Endodermal cell (in vitro differentiated cells): ENCODE results near the gene COL21A1. TPM values are rescaled to one million over a fixed set of nuclear protein-coding genes. Genes with fewer than 3 reads are reported as not detected.

Experiments
- DNase-seq: peaks from one replicate; pipeline ENCODE4 v3.0.0-alpha.2; 2017
- H3K27ac ChIP-seq: 2 replicates; pipeline ENCODE4 v1.5.1; 2013; ENCODE audit warnings: mild to moderate bottlenecking, low read depth, low read length, moderate library complexity
- H3K27me3 ChIP-seq: 2 replicates; pipeline ENCODE4 v1.6.1; 2013; ENCODE audit warnings: mild to moderate bottlenecking, low read length, moderate library complexity; ENCODE audit not compliant: insufficient read depth, control insufficient read depth, poor library complexity, severe bottlenecking
- H3K36me3 ChIP-seq: 2 replicates; pipeline ENCODE4 v1.7.0; 2013; ENCODE audit warnings: mild to moderate bottlenecking, low read length, moderate library complexity; ENCODE audit not compliant: control insufficient read depth, insufficient read depth
- H3K4me1 ChIP-seq: one replicate; pipeline ENCODE4 v1.7.0; 2013; ENCODE audit warnings: low read length; ENCODE audit not compliant: control insufficient read depth, insufficient read depth
- H3K4me3 ChIP-seq: 2 replicates; pipeline ENCODE4 v1.5.1; 2013; ENCODE audit warnings: mild to moderate bottlenecking, low read length, moderate library complexity
- H3K9ac ChIP-seq: 2 replicates; pipeline ENCODE4 v1.6.1; 2013; ENCODE audit warnings: mild to moderate bottlenecking, low read length, moderate library complexity; ENCODE audit not compliant: poor library complexity, severe bottlenecking; ENCODE audit errors: extremely low read depth
- H3K9me3 ChIP-seq: 2 replicates; pipeline ENCODE4 v1.6.1; 2013; ENCODE audit warnings: mild to moderate bottlenecking, low read length, moderate library complexity; ENCODE audit not compliant: control insufficient read depth
- H3K27ac Mint-ChIP-seq: 2 replicates; pipeline ENCODE4 v1.8.0; 2020; ENCODE audit warnings: mixed read lengths
- H3K27me3 Mint-ChIP-seq: 2 replicates; pipeline ENCODE4 v1.8.0; 2021; ENCODE audit warnings: mild to moderate bottlenecking, mixed read lengths; ENCODE audit not compliant: insufficient read depth
- H3K36me3 Mint-ChIP-seq: 2 replicates; pipeline ENCODE4 v1.8.0; 2020; ENCODE audit warnings: low read depth, mixed read lengths
- H3K4me1 Mint-ChIP-seq: 2 replicates; pipeline ENCODE4 v1.8.0; 2020; ENCODE audit warnings: mixed read lengths
- H3K4me3 Mint-ChIP-seq: 2 replicates; pipeline ENCODE4 v1.8.0; 2020; ENCODE audit warnings: mild to moderate bottlenecking, moderate library complexity, mixed read lengths
- H3K9me3 Mint-ChIP-seq: 2 replicates; pipeline ENCODE4 v1.8.0; 2020; ENCODE audit warnings: mild to moderate bottlenecking, mixed read lengths
- WGBS, 2 experiments: methylation state at CpG; one replicate each; pipeline versions ENCODE4 v1.1.5 to v1.1.7; 2013; ENCODE audit warnings: missing lambda C conversion rate in 2 of 2, mixed read lengths in 1 of 2; ENCODE audit not compliant: insufficient coverage in 1 of 2, insufficient read length in 1 of 2; 5-methylcytosine and 5-hydroxymethylcytosine counted together
- total RNA-seq, 2 donors: library from RNA; stranded (reverse); fragmentation: NEBNext Ultra II Directional in 1 of 2; extraction: Animal tissue kit (Norgen Biotek cat#: 25700) in 1 of 2; gene quantifications; 2 replicates in 1 of 2; 3 replicates in 1 of 2; pipeline ENCODE4 v1.2.1, GENCODE V29; 2021
- TF ChIP-seq, protein P1 (sequence below): fragments of 200-600 bp; sonication (generic); conservative IDR thresholded peaks from 2 replicates; pipeline ENCODE4 v1.5.0; 2021; ENCODE audit warnings: antibody characterized with exemption, mild to moderate bottlenecking

The COL21A1 gene
- total RNA-seq, 2 donors from 2014 or later = 0.71 to 1.9 TPM

DNA sequence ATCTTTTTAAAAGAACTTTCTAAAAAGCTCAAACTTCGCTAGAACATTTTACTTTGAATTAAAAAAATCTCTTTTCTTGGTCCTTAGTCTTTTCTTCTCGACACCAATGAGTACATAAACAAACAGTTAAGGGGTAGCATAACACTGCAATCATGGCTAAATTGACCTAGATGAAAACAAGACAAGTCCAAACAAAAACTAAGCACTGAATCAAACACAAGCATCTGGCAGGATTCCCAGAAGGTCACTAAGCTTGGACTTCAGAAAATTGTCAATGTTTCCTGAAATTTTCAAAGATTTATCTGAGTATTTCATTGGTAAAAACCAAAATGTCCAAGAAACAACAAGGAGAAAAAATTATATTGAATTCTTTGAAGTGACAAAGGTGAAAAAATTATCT, 5.0 kb downstream of the COL21A1 start:
- Histone ChIP-seq H3K4me1 (no peaks in the 10 kb centered on the region), H3K27me3 (peaks cover 12% of the 10 kb centered on the region), H3K4me3 (no peak overlapping the region), H3K27ac (no peak overlapping the region), H3K9me3 (no peaks in the 10 kb centered on the region), H3K36me3 (no peaks in the 10 kb centered on the region), H3K9ac (no peak overlapping the region)
- Mint-ChIP-seq H3K4me3 (no peak overlapping the region), H3K36me3 (no peaks in the 10 kb centered on the region), H3K27ac (no peak overlapping the region), H3K27me3 (peaks cover 19% of the 10 kb centered on the region), H3K9me3 (no peaks in the 10 kb centered on the region), H3K4me1 (no peaks in the 10 kb centered on the region)
- no peak for DNase-seq
- TF ChIP-seq, protein P1, sequence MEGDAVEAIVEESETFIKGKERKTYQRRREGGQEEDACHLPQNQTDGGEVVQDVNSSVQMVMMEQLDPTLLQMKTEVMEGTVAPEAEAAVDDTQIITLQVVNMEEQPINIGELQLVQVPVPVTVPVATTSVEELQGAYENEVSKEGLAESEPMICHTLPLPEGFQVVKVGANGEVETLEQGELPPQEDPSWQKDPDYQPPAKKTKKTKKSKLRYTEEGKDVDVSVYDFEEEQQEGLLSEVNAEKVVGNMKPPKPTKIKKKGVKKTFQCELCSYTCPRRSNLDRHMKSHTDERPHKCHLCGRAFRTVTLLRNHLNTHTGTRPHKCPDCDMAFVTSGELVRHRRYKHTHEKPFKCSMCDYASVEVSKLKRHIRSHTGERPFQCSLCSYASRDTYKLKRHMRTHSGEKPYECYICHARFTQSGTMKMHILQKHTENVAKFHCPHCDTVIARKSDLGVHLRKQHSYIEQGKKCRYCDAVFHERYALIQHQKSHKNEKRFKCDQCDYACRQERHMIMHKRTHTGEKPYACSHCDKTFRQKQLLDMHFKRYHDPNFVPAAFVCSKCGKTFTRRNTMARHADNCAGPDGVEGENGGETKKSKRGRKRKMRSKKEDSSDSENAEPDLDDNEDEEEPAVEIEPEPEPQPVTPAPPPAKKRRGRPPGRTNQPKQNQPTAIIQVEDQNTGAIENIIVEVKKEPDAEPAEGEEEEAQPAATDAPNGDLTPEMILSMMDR = no peak
- 63 to 83% methylated on average over 1 to 2 of the region's 2 CpGs for WGBS, 2 experiments

DNA sequence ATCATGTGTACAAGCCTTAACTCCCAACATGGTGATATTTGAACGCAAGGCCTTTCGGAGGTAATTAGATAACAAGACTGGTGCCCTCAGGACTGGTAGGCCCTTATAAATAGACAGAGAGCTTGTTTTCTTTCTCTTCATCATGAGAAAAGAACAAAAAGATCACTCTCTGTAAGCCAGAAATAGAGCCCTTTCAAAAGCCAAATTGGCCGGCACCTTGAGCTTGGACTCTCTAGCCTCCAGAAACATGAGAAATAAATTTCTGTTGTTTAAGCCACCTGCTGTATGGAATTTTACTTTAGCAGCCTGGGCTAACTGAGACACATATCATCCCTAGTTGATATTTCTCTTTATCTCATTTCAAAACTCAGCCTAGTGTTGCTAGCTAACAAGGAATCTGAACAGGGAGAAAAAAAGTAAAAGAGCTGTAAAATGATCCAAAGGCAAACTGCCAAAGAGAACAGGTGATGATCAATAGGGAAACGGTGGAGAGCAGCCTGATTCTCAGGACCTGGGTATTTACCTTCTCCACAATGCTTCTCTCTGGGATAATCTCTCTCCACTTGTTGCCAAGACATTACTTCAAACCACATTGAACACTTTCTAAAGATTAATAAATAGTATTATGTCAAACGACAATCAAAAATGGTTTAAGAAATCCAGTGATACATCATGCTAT, 6.1 kb downstream of the COL21A1 start:
- Histone ChIP-seq H3K36me3 (no peaks in the 10 kb centered on the region), H3K9ac (no peak overlapping the region), H3K4me1 (no peaks in the 10 kb centered on the region), H3K27ac (no peak overlapping the region), H3K4me3 (no peak overlapping the region), H3K9me3 (no peaks in the 10 kb centered on the region), H3K27me3 (peaks cover 9% of the 10 kb centered on the region)
- Mint-ChIP-seq H3K4me1 (no peaks in the 10 kb centered on the region), H3K27ac (no peak overlapping the region), H3K9me3 (no peaks in the 10 kb centered on the region), H3K4me3 (no peak overlapping the region), H3K36me3 (no peaks in the 10 kb centered on the region), H3K27me3 (peaks cover 9% of the 10 kb centered on the region)
- 92 to 100% methylated on average over 2 to 5 of the region's 5 CpGs for WGBS, 2 experiments
- no peak for DNase-seq
- TF ChIP-seq, protein P1 = no peak

DNA sequence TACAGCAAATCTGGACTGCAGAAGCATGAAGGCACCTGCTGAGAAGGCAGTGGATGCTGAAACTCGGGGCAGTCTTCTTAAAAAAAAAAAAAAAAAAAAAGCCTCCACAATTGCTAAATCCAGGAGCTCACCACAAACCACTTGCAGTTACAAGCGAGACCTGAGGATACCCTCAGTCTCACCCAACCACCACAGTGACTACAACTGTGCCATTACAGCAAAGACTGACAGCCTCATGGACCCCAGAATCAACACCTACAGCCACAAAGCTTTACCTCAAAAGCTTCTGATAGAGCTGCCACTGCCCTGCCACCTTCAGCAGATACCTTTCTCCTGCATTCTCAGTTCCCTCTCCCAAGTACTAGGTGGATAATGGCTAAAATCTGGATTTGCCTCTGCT, 9.0 kb downstream of the COL21A1 start:
- TF ChIP-seq, protein P1 = no peak
- no peaks in the 10 kb centered on the region for H3K4me1 Mint-ChIP-seq
- H3K27me3 Mint-ChIP-seq = no peaks in the 10 kb centered on the region
- no peaks in the 10 kb centered on the region for H3K9me3 ChIP-seq
- no peak overlapping the region for H3K27ac Mint-ChIP-seq
- H3K4me1 ChIP-seq = no peaks in the 10 kb centered on the region
- H3K27ac ChIP-seq = no peak overlapping the region
- no peaks in the 10 kb centered on the region for H3K36me3 Mint-ChIP-seq
- H3K9me3 Mint-ChIP-seq = no peaks in the 10 kb centered on the region
- DNase-seq = no peak
- 78% methylated on average over 2 of the region's 2 CpGs; no CpG with 5 or more reads in 1 of the 2 experiments for WGBS, 2 experiments
- H3K36me3 ChIP-seq = no peaks in the 10 kb centered on the region
- H3K4me3 Mint-ChIP-seq = no peak overlapping the region
- H3K9ac ChIP-seq = no peak overlapping the region
- no peaks in the 10 kb centered on the region for H3K27me3 ChIP-seq
- no peak overlapping the region for H3K4me3 ChIP-seq
